ENCODE results near the gene USP6NL.

DNA sequence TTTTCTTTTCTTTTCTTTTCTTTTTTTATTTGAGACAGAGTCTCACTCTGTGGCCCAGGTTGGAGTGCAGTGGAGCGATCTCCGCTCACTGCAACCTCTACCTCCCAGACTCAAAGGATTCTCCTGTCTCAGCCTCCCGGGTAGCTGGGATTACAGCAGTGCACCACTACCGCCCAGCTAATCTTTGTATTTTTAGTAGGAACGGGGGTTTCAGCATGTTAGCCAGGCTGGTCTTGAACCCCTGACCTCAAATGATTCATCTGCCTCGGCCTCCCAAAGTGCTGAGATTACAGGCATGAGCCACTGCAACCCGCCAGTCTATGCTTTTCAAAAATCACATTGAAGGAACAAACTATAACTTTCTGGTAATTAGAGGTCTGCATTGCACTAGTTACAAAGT lies 2.4 kb downstream of the USP6NL start:
- TF ChIP-seq POLR2A (IDR thresholded peaks at IDR 0.05) (no peak), POLR2AphosphoS5 (IDR thresholded peaks at IDR 0.05) (no peak), CTCF (IDR thresholded peaks at IDR 0.05) (no peak)

Data from sigmoid colon (tissue), 4 donors.